ENCODE results near the gene PDIA5.
"Not testable (repeated sequence)": the region's sequence is repeated elsewhere in the genome, so short reads cannot be mapped to it uniquely, and the experiment has no call there.

PDIA5 gene

DNA sequence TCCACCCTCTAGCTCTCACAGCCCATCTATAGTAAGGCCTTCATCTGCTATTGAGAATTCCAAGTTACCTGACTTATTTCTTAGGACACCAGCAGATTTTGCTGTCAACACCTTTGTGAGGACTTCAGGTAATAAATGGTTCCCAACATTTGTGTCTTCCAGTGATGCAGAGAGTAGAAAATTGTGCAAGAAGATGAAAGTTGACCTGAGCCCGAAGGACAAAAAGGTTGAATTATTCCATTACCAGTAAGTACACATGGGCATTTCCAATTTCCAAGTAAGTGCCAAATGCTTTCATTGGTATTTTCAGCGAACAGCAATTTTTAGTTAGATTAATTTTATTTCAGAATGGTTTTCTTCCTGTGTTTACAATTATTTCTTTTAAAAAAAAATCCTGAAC lies 35.4 kb downstream of the PDIA5 start:
- Mint-ChIP-seq H3K4me1 (ENCODE audit: low read depth) (no peaks in the 10 kb centered on the region), H3K36me3 (ENCODE audit: low read depth) (peaks cover 18% of the 10 kb centered on the region), H3K9me3 (no peaks in the 10 kb centered on the region), H3K27ac (no peak overlapping the region), H3K4me3 (no peak overlapping the region), H3K27me3 (ENCODE audit: low read depth) (no peaks in the 10 kb centered on the region)

DNA sequence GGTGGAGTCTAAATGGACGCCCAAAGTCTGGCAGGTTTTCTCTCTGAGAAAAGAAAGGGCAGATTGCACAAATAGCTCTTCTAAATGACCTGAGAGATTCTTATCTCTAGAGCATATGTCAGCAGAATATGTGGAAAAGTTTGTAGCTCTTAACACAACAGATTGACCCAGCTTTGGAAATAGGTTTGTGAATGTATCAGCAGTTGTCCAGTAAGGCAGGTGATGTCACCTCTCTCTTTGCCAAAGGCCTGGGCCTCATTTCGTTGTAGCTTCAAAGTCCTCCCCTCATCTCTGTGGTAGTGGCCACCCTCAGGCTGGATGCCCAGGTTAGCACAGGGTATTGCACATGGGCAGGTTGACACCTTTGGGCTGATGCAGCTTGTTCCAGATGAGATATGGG lies 36.0 kb downstream of the PDIA5 start:
- no peaks in the 10 kb centered on the region for H3K4me1 Mint-ChIP-seq (ENCODE audit: low read depth)
- peaks cover 22% of the 10 kb centered on the region for H3K36me3 Mint-ChIP-seq (ENCODE audit: low read depth)
- H3K9me3 Mint-ChIP-seq = no peaks in the 10 kb centered on the region
- no peak overlapping the region for H3K27ac Mint-ChIP-seq
- H3K4me3 Mint-ChIP-seq = no peak overlapping the region
- no peaks in the 10 kb centered on the region for H3K27me3 Mint-ChIP-seq (ENCODE audit: low read depth)

DNA sequence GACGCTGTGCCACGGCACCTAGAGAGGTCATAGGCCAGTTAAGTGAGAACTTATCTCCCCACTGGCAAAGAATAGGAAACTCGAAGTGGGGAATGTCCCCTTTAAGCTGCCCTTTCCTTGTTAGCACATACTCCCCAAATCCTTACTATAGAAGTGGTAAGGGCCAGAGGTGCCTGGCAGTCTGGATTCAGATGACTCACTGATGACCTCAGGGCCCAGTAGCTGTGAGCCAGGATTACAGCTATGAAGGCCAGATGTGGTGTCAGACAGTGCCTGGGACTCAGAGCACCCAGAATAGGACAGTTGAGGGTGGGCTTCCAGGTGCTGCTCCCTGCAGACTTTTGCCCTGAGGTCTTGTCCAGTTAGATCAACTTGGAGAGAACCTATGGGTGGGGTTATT lies 37.7 kb downstream of the PDIA5 start:
- H3K4me1 Mint-ChIP-seq (ENCODE audit: low read depth) = no peaks in the 10 kb centered on the region
- no peaks in the 10 kb centered on the region for H3K9me3 Mint-ChIP-seq
- no peaks in the 10 kb centered on the region for H3K27me3 Mint-ChIP-seq (ENCODE audit: low read depth)
- H3K4me3 Mint-ChIP-seq = no peak overlapping the region
- H3K27ac Mint-ChIP-seq = no peak overlapping the region
- peaks cover 22% of the 10 kb centered on the region for H3K36me3 Mint-ChIP-seq (ENCODE audit: low read depth)

DNA sequence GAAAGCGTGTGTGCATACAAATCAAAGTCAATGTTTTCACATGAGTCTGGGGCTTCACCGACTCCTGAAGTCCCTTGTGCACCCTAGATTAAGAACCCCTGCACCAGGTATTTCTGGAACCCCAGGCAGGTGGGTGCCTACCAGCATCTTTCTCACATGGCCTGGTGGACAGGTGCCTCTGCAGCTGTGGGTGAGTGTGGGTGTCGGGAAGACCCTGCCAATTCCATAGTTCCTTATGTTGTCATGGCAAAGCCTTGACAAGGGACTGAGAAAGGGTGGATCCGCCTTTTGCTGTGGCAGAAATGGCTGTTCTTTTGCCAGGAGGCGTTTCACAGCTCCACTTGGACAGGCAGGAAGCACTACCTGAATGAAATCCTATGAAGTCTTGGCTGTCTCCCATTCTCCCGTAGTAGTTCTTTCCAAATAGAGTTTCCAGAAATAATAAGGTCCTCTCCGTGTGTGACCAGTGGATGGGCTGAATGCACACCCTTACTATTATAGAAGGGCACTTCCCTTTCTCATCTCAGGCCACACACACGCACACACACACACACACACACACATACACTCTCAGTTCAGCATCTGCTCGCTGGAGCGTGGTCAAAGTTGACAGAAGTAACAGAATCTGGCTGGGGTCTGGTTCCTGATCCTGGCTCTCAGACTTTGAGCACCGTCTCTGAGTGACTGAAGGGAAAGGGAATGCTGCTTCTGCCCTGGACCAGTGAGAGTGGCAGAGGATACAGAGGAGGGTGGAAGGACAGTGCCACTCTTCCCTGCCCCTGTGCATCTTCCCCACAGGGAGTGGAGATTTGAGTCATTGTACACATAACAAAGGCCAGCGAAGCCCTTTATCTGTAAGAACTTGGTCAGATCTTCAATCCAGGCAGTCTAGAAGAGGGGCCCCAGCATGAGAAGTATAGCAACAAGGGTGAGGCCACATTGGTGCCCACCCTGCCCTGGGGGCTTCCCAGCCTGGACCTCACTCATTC lies 38.7 kb downstream of the PDIA5 start:
- peaks cover 25% of the 10 kb centered on the region for H3K36me3 Mint-ChIP-seq (ENCODE audit: low read depth)
- no peaks in the 10 kb centered on the region for H3K4me1 Mint-ChIP-seq (ENCODE audit: low read depth)
- no peak overlapping the region for H3K4me3 Mint-ChIP-seq
- H3K9me3 Mint-ChIP-seq = no peaks in the 10 kb centered on the region
- H3K27me3 Mint-ChIP-seq (ENCODE audit: low read depth) = no peaks in the 10 kb centered on the region
- no peak overlapping the region for H3K27ac Mint-ChIP-seq

DNA sequence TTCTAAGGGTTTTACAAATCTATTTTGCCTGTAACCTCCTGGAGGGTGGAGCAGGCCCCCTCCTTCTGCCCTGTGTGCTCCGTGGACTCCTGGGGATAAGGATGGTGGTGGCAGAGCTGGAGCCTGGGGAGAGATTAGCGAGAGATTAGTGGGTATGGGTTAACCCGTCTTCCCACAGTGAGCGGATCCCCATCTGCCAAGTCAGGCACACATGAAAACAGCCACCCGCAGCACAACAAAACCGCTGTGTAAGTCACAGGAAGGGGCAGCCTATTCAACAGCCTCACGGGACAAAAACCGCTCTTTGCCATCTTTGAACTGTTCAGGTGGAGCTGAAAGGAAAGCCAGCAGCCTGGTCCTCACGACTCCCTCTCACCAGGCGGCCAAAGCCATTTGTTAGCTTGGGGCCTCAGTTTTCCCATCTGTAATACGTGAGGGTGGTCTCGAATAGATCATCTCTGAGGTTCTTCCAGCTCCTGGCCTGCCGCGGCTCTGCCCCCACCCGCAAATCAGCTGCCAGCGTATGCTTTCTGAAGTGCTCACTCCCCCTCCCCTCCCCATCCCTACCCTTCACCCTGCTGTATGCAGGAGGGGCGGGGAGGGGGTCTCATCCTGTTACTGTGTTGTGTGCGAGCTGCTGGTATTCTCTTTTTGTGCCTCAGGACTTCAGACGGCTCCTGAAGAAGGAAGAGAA lies 43.6 kb downstream of the PDIA5 start:
- peaks cover 18% of the 10 kb centered on the region for H3K36me3 Mint-ChIP-seq (ENCODE audit: low read depth)
- H3K27me3 Mint-ChIP-seq (ENCODE audit: low read depth) = no peaks in the 10 kb centered on the region
- no peaks in the 10 kb centered on the region for H3K9me3 Mint-ChIP-seq
- H3K27ac Mint-ChIP-seq = no peak overlapping the region
- peaks cover 15% of the 10 kb centered on the region for H3K4me1 Mint-ChIP-seq (ENCODE audit: low read depth)
- H3K4me3 Mint-ChIP-seq = no peak overlapping the region

DNA sequence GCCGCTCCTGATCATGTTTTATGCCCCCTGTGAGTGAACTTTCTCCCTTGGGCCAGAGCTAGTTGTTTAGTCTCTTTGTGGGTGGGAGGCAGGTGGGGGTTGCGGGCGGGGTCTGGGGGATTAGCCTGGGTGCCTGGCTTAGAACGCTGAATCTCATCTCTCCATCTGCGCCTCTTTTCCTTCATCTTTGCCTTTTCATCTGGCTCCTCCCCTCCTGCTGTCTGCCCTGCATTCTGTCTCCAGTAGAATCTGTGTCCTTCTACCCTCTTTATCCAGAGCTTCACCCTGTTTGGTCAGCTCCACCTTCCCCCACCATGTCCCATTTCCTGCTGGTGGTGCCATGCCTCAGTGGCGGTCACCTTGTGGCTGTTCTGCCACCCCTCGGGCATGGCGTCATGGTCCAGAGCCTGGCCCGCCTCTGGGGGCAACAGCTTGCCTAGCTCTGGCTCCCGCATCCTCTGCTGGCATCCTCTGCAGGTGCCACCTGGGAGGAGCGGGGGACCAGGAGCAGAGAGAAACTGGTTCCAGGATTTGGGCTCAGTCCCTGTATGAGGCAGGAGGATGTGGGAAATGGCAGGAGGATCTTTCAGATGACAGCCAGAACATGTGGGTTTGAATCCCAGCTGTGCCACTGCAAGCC lies 44.3 kb downstream of the PDIA5 start:
- Mint-ChIP-seq H3K36me3 (ENCODE audit: low read depth) (peaks cover 12% of the 10 kb centered on the region), H3K27ac (no peak overlapping the region), H3K9me3 (no peaks in the 10 kb centered on the region), H3K4me1 (ENCODE audit: low read depth) (peaks cover 15% of the 10 kb centered on the region), H3K4me3 (no peak overlapping the region), H3K27me3 (ENCODE audit: low read depth) (no peaks in the 10 kb centered on the region)

DNA sequence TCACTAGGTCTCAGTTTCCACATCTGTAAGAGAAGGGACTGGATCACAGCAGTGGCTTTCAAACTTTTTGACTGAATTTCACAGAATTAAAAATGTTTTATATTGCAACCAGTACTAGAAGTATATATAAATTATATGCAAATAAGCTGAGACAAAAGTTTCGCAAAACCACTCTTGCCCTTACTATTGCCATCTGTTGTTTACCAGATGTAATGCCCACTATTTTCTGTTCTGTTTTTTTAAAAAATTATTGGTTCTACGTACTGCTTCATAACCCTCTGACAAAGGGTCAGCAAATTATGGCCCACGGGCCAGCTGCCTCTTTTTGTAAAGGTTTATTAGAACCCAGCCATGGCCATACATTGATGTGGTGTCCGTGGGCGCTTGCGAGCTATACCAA lies 44.8 kb downstream of the PDIA5 start:
- Mint-ChIP-seq H3K9me3 (no peaks in the 10 kb centered on the region), H3K36me3 (ENCODE audit: low read depth) (peaks cover 14% of the 10 kb centered on the region), H3K27ac (no peak overlapping the region), H3K4me1 (ENCODE audit: low read depth) (peaks cover 15% of the 10 kb centered on the region), H3K4me3 (no peak overlapping the region), H3K27me3 (ENCODE audit: low read depth) (no peaks in the 10 kb centered on the region)

DNA sequence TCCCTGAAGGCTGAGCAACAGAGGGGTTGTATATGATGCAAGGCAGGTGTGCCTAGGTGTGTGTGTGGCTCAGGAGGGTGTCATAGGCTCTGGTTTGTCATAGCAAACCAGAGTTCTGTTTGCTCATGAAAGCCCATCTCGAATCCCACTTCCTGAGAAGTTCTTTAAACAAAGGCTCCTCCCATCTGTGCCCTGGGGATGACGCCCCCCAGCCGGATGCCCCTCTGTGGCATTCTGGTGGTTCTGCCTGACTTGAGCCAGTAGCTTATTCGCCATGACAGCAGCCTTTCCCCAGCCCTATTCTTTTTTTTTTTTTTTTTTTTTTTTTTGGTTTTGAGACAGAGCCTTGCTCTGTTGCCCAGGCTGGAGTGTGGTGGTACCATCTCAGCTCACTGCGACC lies 45.4 kb downstream of the PDIA5 start:
- Mint-ChIP-seq H3K36me3 (ENCODE audit: low read depth) (peaks cover 13% of the 10 kb centered on the region), H3K9me3 (no peaks in the 10 kb centered on the region), H3K27me3 (ENCODE audit: low read depth) (no peaks in the 10 kb centered on the region), H3K4me1 (ENCODE audit: low read depth) (peaks cover 15% of the 10 kb centered on the region), H3K4me3 (no peak overlapping the region), H3K27ac (no peak overlapping the region)

DNA sequence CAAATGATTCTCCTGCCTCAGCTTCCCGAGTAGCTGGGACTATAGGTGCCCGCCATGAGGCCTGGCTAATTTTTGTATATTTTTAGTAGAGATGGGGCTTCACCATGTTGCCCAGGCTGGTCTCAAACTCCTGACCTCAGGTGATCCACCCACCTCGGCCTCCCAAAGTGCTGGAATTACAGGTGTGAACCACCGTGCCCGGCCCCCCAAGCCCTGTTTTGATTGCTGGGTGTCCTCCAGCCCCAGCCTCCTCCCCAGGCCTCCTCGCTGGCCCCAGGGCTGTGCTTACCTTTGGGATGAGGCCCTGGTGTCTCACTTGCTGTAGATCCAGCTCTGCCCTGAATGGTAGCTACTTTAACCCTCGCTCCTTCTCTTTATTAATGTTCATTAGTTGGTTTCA lies 45.8 kb downstream of the PDIA5 start:
- H3K9me3 Mint-ChIP-seq; H3K27ac Mint-ChIP-seq; H3K27me3 Mint-ChIP-seq (ENCODE audit: low read depth); H3K4me3 Mint-ChIP-seq: not testable (repeated sequence)
- H3K36me3 Mint-ChIP-seq (ENCODE audit: low read depth) = peaks cover 13% of the 10 kb centered on the region
- H3K4me1 Mint-ChIP-seq (ENCODE audit: low read depth) = peaks cover 15% of the 10 kb centered on the region

DNA sequence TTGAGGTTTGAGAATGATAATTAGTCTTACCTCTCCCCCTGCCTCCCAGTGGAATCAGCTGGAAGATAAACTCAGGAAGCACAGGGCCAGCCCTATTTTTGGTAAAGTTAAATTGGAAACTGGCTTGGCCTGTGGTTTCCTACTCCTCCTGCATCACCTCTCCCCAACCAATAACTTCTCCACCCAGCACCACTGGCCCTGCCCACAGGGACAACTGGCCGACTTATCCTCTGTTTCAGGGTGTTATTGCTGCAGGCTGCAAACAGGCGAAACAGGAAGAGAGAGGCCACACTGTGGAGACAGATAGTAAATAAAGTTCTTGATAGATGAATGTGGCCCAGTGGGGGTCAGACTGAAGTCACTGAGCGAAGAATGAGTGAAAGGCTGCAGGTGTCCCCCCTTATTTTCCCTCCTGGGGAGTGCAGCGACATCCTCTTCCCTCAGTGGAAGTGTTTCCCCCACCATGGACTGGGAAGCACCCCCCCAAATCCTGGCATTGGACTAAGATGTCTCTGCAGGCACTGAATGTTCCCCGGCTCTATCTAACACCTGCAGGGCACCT lies 47.1 kb downstream of the PDIA5 start:
- Mint-ChIP-seq H3K4me3 (no peak overlapping the region), H3K4me1 (ENCODE audit: low read depth) (peaks cover 15% of the 10 kb centered on the region), H3K9me3 (no peaks in the 10 kb centered on the region), H3K27me3 (ENCODE audit: low read depth) (no peaks in the 10 kb centered on the region), H3K27ac (peak overlapping the region; percentile 39), H3K36me3 (ENCODE audit: low read depth) (peaks cover 9% of the 10 kb centered on the region)

DNA sequence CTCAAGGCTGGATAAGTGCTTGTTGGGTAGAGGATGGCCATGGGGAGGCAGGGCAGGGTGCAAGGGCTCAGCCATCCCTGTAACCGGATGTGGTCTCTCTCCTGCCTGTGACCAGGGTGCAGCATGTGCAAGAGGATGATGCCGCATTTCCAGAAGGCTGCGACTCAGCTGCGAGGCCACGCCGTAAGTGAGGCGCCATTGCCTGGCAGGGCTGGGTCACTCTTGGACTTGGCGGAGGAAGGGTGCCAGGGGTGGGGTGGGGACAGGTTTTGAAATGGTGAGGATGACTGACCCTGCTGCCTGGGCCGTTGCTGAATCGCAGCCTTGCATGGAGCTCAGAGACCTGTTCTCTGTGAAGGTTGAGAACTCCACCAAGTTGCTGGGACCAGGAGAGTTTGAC lies 49.3 kb downstream of the PDIA5 start:
- H3K27ac Mint-ChIP-seq = no peak overlapping the region
- no peaks in the 10 kb centered on the region for H3K9me3 Mint-ChIP-seq
- peaks cover 6% of the 10 kb centered on the region for H3K36me3 Mint-ChIP-seq (ENCODE audit: low read depth)
- peaks cover 15% of the 10 kb centered on the region for H3K4me1 Mint-ChIP-seq (ENCODE audit: low read depth)
- no peak overlapping the region for H3K4me3 Mint-ChIP-seq
- H3K27me3 Mint-ChIP-seq (ENCODE audit: low read depth) = no peaks in the 10 kb centered on the region

DNA sequence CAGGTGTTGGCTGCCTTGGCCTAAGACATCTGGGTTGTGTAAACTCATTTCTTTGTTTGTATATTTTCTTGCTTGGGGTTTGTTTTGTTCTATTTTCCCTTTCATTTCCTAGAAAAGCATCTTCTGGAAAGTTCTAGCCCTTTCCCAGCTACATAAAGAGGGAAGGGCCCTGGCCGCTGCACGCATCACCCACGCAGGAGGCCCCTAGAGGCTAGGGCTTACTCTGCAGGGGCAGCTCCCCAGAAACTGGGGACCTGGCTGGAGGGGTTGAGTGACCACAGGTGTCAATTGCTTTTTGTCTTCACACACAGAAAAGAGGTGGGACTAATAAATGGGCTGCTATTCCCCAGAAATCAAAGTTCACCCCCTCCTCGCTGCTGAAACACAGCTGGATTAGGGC lies 52.6 kb downstream of the PDIA5 start:
- Mint-ChIP-seq H3K27me3 (ENCODE audit: low read depth) (no peaks in the 10 kb centered on the region), H3K27ac (no peak overlapping the region)

DNA sequence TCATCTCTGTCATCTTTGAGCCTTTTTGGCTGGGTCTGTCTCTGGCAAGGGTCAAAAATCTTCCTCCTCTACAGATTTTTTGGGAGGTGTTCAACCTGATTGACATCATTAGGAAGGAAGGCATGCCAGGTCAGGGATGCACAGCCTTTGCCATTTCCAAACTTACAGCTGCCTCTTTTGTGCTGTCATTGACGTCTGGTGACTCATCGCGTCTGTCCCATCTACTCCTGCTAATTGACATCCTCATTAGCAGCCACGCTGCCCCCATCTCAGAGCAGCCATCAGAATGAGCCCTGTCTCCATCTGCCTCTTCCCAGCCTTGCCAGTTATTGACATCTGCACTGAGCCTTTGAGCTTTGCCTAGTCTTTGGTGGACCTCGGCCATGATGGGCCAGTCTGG lies 53.0 kb downstream of the PDIA5 start:
- H3K27me3 Mint-ChIP-seq (ENCODE audit: low read depth) = no peaks in the 10 kb centered on the region
- H3K4me1 Mint-ChIP-seq (ENCODE audit: low read depth) = no peaks in the 10 kb centered on the region
- H3K36me3 Mint-ChIP-seq (ENCODE audit: low read depth) = peaks cover 14% of the 10 kb centered on the region
- no peak overlapping the region for H3K27ac Mint-ChIP-seq
- no peaks in the 10 kb centered on the region for H3K9me3 Mint-ChIP-seq
- H3K4me3 Mint-ChIP-seq = no peak overlapping the region

More for the DNA sequence above, 52.6 kb downstream of the PDIA5 start:
- H3K4me3 Mint-ChIP-seq = no peak overlapping the region
- H3K9me3 Mint-ChIP-seq = no peaks in the 10 kb centered on the region
- peaks cover 14% of the 10 kb centered on the region for H3K36me3 Mint-ChIP-seq (ENCODE audit: low read depth)
- H3K4me1 Mint-ChIP-seq (ENCODE audit: low read depth) = peaks cover 2% of the 10 kb centered on the region

DNA sequence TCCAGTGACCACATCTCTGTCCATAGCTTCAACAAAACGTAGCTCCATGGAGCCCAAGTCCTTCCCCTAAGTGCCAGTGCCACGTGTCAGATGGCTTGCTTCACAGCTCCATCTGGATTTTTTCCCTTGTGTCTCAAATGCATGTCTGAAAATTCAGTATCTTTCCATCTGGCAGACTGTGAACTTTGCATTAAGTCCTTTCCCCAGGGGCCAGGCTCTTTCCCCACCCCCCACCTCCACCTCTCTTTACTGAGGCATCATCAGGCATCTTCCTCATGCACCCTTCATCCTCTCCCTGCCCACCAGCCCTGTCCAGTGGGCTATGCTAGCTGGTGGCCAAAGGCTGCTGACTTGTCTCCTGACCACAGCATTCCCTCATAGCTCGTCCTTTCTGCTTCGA lies 53.7 kb downstream of the PDIA5 start:
- Mint-ChIP-seq H3K9me3 (no peaks in the 10 kb centered on the region), H3K36me3 (ENCODE audit: low read depth) (peaks cover 14% of the 10 kb centered on the region), H3K27me3 (ENCODE audit: low read depth) (no peaks in the 10 kb centered on the region), H3K27ac (no peak overlapping the region), H3K4me1 (ENCODE audit: low read depth) (no peaks in the 10 kb centered on the region), H3K4me3 (no peak overlapping the region)
